ENCODE data around the gene KCNG2. TPM values are rescaled to one million over a fixed set of nuclear protein-coding genes. Genes with fewer than 3 reads are reported as not detected.

KCNG2 gene
- total and polyA plus RNA-seq, 9 of the 15 experiments (the other 6 are each of a cell fraction or from before 2014, with no cell fraction given) = not detected

GRCh38 chr18:79914614-79915160, 116.9 kb downstream of the KCNG2 start:
- TF ChIP-seq RREB1 (CRISPR knock-in tag; IDR thresholded peaks at IDR 0.05) = no peak
- no peak for TF ChIP-seq ZNF253 (CRISPR knock-in tag; conservative IDR thresholded peaks at IDR 0.05)
- Histone ChIP-seq H3K79me2 (ENCODE audit: control insufficient read depth, insufficient read depth, low read length) (no peaks in the 10 kb centered on the region), H3K9ac (ENCODE audit: insufficient read depth in 1 of 2, low read depth in 2 of 2, low read length in 2 of 2) (no peak overlapping the region), H3K9me3 (replicated peaks; ENCODE audit: control insufficient read depth, insufficient read depth, low read depth, low read length) (0 out of 2 replicates have a peak, but pooled peaks cover 1% of the 10 kb centered on the region), H4K20me1 (replicated peaks; ENCODE audit: control insufficient read depth, insufficient read depth, low read length) (no peaks in the 10 kb centered on the region), H3K4me2 (ENCODE audit: insufficient read depth, low read length) (no peak overlapping the region), H2AFZ (ENCODE audit: low read depth, low read length) (no peak overlapping the region), H3K4me1 (replicated peaks in 1 of 2; ENCODE audit: control insufficient read depth in 2 of 2, insufficient read depth in 2 of 2, low read length in 2 of 2) (no peaks in the 10 kb centered on the region; a peak in 1 of 5 replicates), H3K4me3 (no peak overlapping the region), H3K36me3 (ENCODE audit: control insufficient read depth, insufficient read depth, low read length) (no peaks in the 10 kb centered on the region), H3K27ac (ENCODE audit: extremely low read depth, low read depth, low read length) (no peak overlapping the region), H3K9me1 (ENCODE audit: control insufficient read depth, insufficient read depth, low read length) (no peaks in the 10 kb centered on the region), H3K27me3 (ENCODE audit: control insufficient read depth in 2 of 2, insufficient read depth in 2 of 2, low read length in 2 of 2) (no peaks in the 10 kb centered on the region)
- FAIRE-seq (no peak), ATAC-seq (no peak), DNase-seq (ENCODE audit: extremely low read depth in 1 of 4, low spot score in 3 of 4) (no peak)
- CTCF ChIA-PET (ENCODE audit: low intra/inter-chr PET ratio) = no interaction called here
- in situ Hi-C loops (cut with MboI) (no loop called here), intact Hi-C loops (cut with micrococcal nuclease) (no loop called here)
- 86% methylated on average over 9 of the region's 20 CpGs for WGBS (ENCODE audit: insufficient coverage, low coverage, missing lambda C conversion rate)
- no TSS peak for BruUV-seq (replicated peaks)
- POLR2A ChIA-PET = no interaction called here

Measured in K562 (cell line).